Measurements from ENCODE around the gene PEPD. TPM values are rescaled to one million over a fixed set of nuclear protein-coding genes. Genes with fewer than 3 reads are reported as not detected.

The PEPD gene
- polyA plus RNA-seq, 1 donor from 2014 or later: 43.9 TPM

DNA sequence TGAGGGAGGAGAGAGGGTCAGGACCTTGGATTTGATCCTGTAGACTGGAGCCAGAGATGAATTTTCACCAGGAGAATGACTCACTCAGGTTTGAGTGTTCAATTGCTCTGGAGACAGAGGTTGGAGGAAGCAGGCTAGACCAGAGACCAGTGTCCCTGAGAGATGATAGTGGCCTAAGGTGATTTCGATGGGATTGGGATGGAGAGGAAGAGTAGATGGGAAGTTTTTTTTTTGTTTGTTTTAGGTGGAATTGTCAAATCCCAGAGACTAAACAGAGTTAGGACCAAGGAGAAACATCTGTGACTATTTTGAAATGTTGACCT lies 145.8 kb downstream of the PEPD start:
- Histone ChIP-seq H3K9me2 (ENCODE audit: insufficient read depth, low read length) (no peaks in the 10 kb centered on the region), H3K27me3 (ENCODE audit: insufficient read depth, low read depth, low read length) (no peaks in the 10 kb centered on the region), H3K27ac (ENCODE audit: low read length) (no peak overlapping the region), H3F3A (ENCODE audit: insufficient read depth, low read length, poor library complexity, severe bottlenecking) (no peaks in the 10 kb centered on the region), H3K9ac (ENCODE audit: low read length) (no peak overlapping the region), H4K20me1 (ENCODE audit: insufficient read depth) (peaks cover 10% of the 10 kb centered on the region), H3K4me2 (ENCODE audit: low read length) (peak overlapping the region; percentile 89), H3K9me3 (ENCODE audit: low read length) (no peaks in the 10 kb centered on the region), H3K79me2 (replicated peaks; ENCODE audit: insufficient read depth, low read length) (peaks cover 68% of the 10 kb centered on the region), H3K4me3 (ENCODE audit: low read length) (peak overlapping the region; percentile 80), H2AFZ (ENCODE audit: low read depth, low read length) (no peak overlapping the region), H3K36me3 (ENCODE audit: insufficient read depth, low read length) (no peaks in the 10 kb centered on the region)
- no peak for TF ChIP-seq SMC3 (conservative IDR thresholded peaks at IDR 0.05; ENCODE audit: poor library complexity)
- no peak for TF ChIP-seq MXI1 (conservative IDR thresholded peaks at IDR 0.05; ENCODE audit: poor library complexity, severe bottlenecking)
- no peak for TF ChIP-seq EZH2 (IDR thresholded peaks at IDR 0.05; ENCODE audit: borderline replicate concordance, insufficient read depth, low read length, poor library complexity, severe bottlenecking)
- TF ChIP-seq POLR2AphosphoS5 (IDR thresholded peaks at IDR 0.05): no peak
- TF ChIP-seq CTCF (IDR thresholded peaks at IDR 0.05; ENCODE audit: poor library complexity, severe bottlenecking): no peak
- no peak for TF ChIP-seq REST (IDR thresholded peaks at IDR 0.05; ENCODE audit: borderline replicate concordance)
- TF ChIP-seq RAD21 (conservative IDR thresholded peaks at IDR 0.05): no peak
- TF ChIP-seq TAF1 (IDR thresholded peaks at IDR 0.05; ENCODE audit: low read depth): no peak
- no peak for TF ChIP-seq EP300 (conservative IDR thresholded peaks at IDR 0.05; ENCODE audit: poor library complexity, severe bottlenecking)

- Histone ChIP-seq H3K9me2 (ENCODE audit: insufficient read depth, low read length) (no peaks in the 10 kb centered on the region), H3K27me3 (ENCODE audit: insufficient read depth, low read depth, low read length) (no peaks in the 10 kb centered on the region), H3K27ac (ENCODE audit: low read length) (no peak overlapping the region), H4K20me1 (ENCODE audit: insufficient read depth) (peaks cover 10% of the 10 kb centered on the region), H3K36me3 (ENCODE audit: insufficient read depth, low read length) (no peaks in the 10 kb centered on the region), H2AFZ (ENCODE audit: low read depth, low read length) (no peak overlapping the region), H3K9me3 (ENCODE audit: low read length) (no peaks in the 10 kb centered on the region), H3K4me2 (ENCODE audit: low read length) (peak overlapping the region; percentile 89), H3K79me2 (replicated peaks; ENCODE audit: insufficient read depth, low read length) (peaks cover 63% of the 10 kb centered on the region), H3F3A (ENCODE audit: insufficient read depth, low read length, poor library complexity, severe bottlenecking) (no peaks in the 10 kb centered on the region), H3K4me3 (ENCODE audit: low read length) (peak overlapping the region; percentile 80), H3K9ac (ENCODE audit: low read length) (peak overlapping the region; percentile 88)
- TF ChIP-seq CTCF (IDR thresholded peaks at IDR 0.05; ENCODE audit: poor library complexity, severe bottlenecking) (no peak), EZH2 (IDR thresholded peaks at IDR 0.05; ENCODE audit: borderline replicate concordance, insufficient read depth, low read length, poor library complexity, severe bottlenecking) (no peak), SMC3 (conservative IDR thresholded peaks at IDR 0.05; ENCODE audit: poor library complexity) (no peak), REST (IDR thresholded peaks at IDR 0.05; ENCODE audit: borderline replicate concordance) (no peak), MXI1 (conservative IDR thresholded peaks at IDR 0.05; ENCODE audit: poor library complexity, severe bottlenecking) (no peak), POLR2AphosphoS5 (IDR thresholded peaks at IDR 0.05) (no peak), RAD21 (conservative IDR thresholded peaks at IDR 0.05) (no peak), EP300 (conservative IDR thresholded peaks at IDR 0.05; ENCODE audit: poor library complexity, severe bottlenecking) (no peak), TAF1 (IDR thresholded peaks at IDR 0.05; ENCODE audit: low read depth) (no peak)
Measured at GRCh38 chr19:33375156-33375836, 146.3 kb downstream of the PEPD start.
